ENCODE measurements around the gene KDM2A. TPM values are rescaled to one million over a fixed set of nuclear protein-coding genes. Genes with fewer than 3 reads are reported as not detected.
A peak's percentile ranks its signal among the peaks of the same experiment; 100 is the strongest.

KDM2A gene
- total RNA-seq, 1 donor from 2014 or later: 97.5 TPM

- DNase-seq (ENCODE audit: extremely low spot score, unreplicated experiment): peak; percentile 83
- H3K27me3 Mint-ChIP-seq: no peaks in the 10 kb centered on the region
- TF ChIP-seq CTCF (conservative IDR thresholded peaks at IDR 0.05): peak; percentile 79
- no peaks in the 10 kb centered on the region for H3K9me3 Mint-ChIP-seq
- no peaks in the 10 kb centered on the region for H3K36me3 Mint-ChIP-seq
- H3K4me3 Mint-ChIP-seq: peak overlapping the region; percentile 83
- peak overlapping the region; percentile 81 for H3K27ac Mint-ChIP-seq
- peaks cover 34% of the 10 kb centered on the region for H3K4me1 Mint-ChIP-seq (ENCODE audit: unreplicated experiment)
Measured at GRCh38 chr11:67265633-67266448, 146.8 kb downstream of the KDM2A start.

GRCh38 chr11:67266449-67267187, 147.6 kb downstream of the KDM2A start, which contains the start of gene GRK2:
Gene GRK2, plus strand, starts transcription at chr11:67266473. Its CDS starts 227 bp downstream, at chr11:67266700.
- Mint-ChIP-seq H3K9me3 (no peaks in the 10 kb centered on the region), H3K36me3 (no peaks in the 10 kb centered on the region), H3K27me3 (no peaks in the 10 kb centered on the region), H3K27ac (peak within 1 kb of the TSS; percentile 90), H3K4me1 (ENCODE audit: unreplicated experiment) (peaks cover 42% of the 10 kb centered on the region), H3K4me3 (peak within 1 kb of the TSS; percentile 93)
- no peak for TF ChIP-seq CTCF (conservative IDR thresholded peaks at IDR 0.05)
- DNase-seq (ENCODE audit: extremely low spot score, unreplicated experiment): no peak

GRCh38 chr11:67267188-67268080, 148.4 kb downstream of the KDM2A start:
- TF ChIP-seq CTCF (conservative IDR thresholded peaks at IDR 0.05): no peak
- H3K27ac Mint-ChIP-seq: peak overlapping the region; percentile 90
- peaks cover 36% of the 10 kb centered on the region for H3K4me1 Mint-ChIP-seq (ENCODE audit: unreplicated experiment)
- no peaks in the 10 kb centered on the region for H3K36me3 Mint-ChIP-seq
- peak overlapping the region; percentile 93 for H3K4me3 Mint-ChIP-seq
- DNase-seq (ENCODE audit: extremely low spot score, unreplicated experiment): no peak
- H3K9me3 Mint-ChIP-seq: no peaks in the 10 kb centered on the region
- H3K27me3 Mint-ChIP-seq: no peaks in the 10 kb centered on the region

- Mint-ChIP-seq H3K27ac (peak overlapping the region; percentile 63), H3K27me3 (no peaks in the 10 kb centered on the region), H3K4me1 (ENCODE audit: unreplicated experiment) (peaks cover 28% of the 10 kb centered on the region), H3K36me3 (no peaks in the 10 kb centered on the region), H3K4me3 (peak overlapping the region; percentile 93), H3K9me3 (no peaks in the 10 kb centered on the region)
- no peak for DNase-seq (ENCODE audit: extremely low spot score, unreplicated experiment)
- TF ChIP-seq CTCF (conservative IDR thresholded peaks at IDR 0.05): no peak
Measured at GRCh38 chr11:67268081-67268961, 149.3 kb downstream of the KDM2A start.
